Mesendoderm (in vitro differentiated cells): Measurements from ENCODE around the gene SRBD1.
A peak's percentile ranks its signal among the peaks of the same experiment; 100 is the strongest.

Experiments
- DNase-seq: peaks from one replicate; pipeline ENCODE4 v3.0.0; 2013
- H2AK5ac ChIP-seq: 2 replicates; pipeline ENCODE4 v1.6.1; 2013; ENCODE audit warnings: low read length, inconsistent platforms
- H2BK120ac ChIP-seq: 2 replicates; pipeline ENCODE4 v1.6.1; 2013; ENCODE audit warnings: low read depth, mild to moderate bottlenecking, low read length, moderate library complexity, mixed read lengths
- H2BK15ac ChIP-seq: replicated peaks from 2 replicates; pipeline ENCODE4 v1.6.1; 2013; ENCODE audit warnings: low read depth, mild to moderate bottlenecking, moderate library complexity
- H2BK5ac ChIP-seq: 2 replicates; pipeline ENCODE4 v1.6.1; 2013; ENCODE audit warnings: low read length, inconsistent platforms
- H3K18ac ChIP-seq: 2 replicates; pipeline ENCODE4 v1.6.1; 2013; ENCODE audit warnings: mild to moderate bottlenecking, low read length, mixed read lengths
- H3K23ac ChIP-seq: one replicate; pipeline ENCODE4 v1.6.1; 2013; ENCODE audit warnings: low read length
- H3K27ac ChIP-seq: 2 replicates; pipeline ENCODE4 v1.5.1; 2013; ENCODE audit warnings: low read depth, mild to moderate bottlenecking, inconsistent platforms, low read length, moderate library complexity
- H3K27me3 ChIP-seq: 2 replicates; pipeline ENCODE4 v1.6.1; 2013; ENCODE audit warnings: low read length, control low read depth, mild to moderate bottlenecking, inconsistent platforms; ENCODE audit not compliant: insufficient read depth, poor library complexity
- H3K36me3 ChIP-seq: 2 replicates; pipeline ENCODE4 v1.6.1; 2013; ENCODE audit warnings: low read length, inconsistent platforms; ENCODE audit not compliant: control insufficient read depth, insufficient read depth
- H3K4ac ChIP-seq: one replicate; pipeline ENCODE4 v1.6.1; 2013; ENCODE audit warnings: low read depth, mild to moderate bottlenecking, low read length, moderate library complexity
- H3K4me1 ChIP-seq: 2 replicates; pipeline ENCODE4 v1.6.1; 2013; ENCODE audit warnings: low read depth, low read length, inconsistent platforms; ENCODE audit not compliant: control insufficient read depth
- H3K4me2 ChIP-seq: 2 replicates; pipeline ENCODE4 v1.6.1; 2013; ENCODE audit warnings: low read length
- H3K4me3 ChIP-seq: 2 replicates; pipeline ENCODE4 v1.5.1; 2013; ENCODE audit warnings: mild to moderate bottlenecking, low read length
- H3K56ac ChIP-seq: one replicate; pipeline ENCODE4 v1.6.1; 2013; ENCODE audit warnings: low read length
- H3K79me1 ChIP-seq: 2 replicates; pipeline ENCODE4 v1.6.1; 2013; ENCODE audit warnings: low read length, inconsistent platforms
- H3K79me2 ChIP-seq: 2 replicates; pipeline ENCODE4 v1.6.1; 2013; ENCODE audit warnings: mild to moderate bottlenecking, low read length; ENCODE audit not compliant: control insufficient read depth, insufficient read depth
- H3K9ac ChIP-seq: 2 replicates; pipeline ENCODE4 v1.6.1; 2013; ENCODE audit warnings: low read length, inconsistent platforms
- H4K5ac ChIP-seq: one replicate; pipeline ENCODE4 v1.6.1; 2013; ENCODE audit warnings: low read length
- H4K8ac ChIP-seq: one replicate; pipeline ENCODE4 v1.6.1; 2013; ENCODE audit warnings: low read depth, mild to moderate bottlenecking, control low read depth, low read length, moderate library complexity
- WGBS: extraction: QIAGEN DNeasy Blood & Tissue Kit; methylation state at CpG from one replicate; pipeline ENCODE4 v1.1.7; 2013; ENCODE audit warnings: low lambda C conversion rate, missing lambda C conversion rate; ENCODE audit not compliant: insufficient coverage; ENCODE audit errors: extremely low coverage; 5-methylcytosine and 5-hydroxymethylcytosine counted together

Gene SRBD1

GRCh38 chr2:45588158-45588829 is 22.8 kb downstream of the SRBD1 start:
- no peak overlapping the region for H3K23ac ChIP-seq
- H3K4me3 ChIP-seq = no peak overlapping the region
- no peak for DNase-seq
- no peak overlapping the region for H3K18ac ChIP-seq
- no peak overlapping the region for H2BK5ac ChIP-seq
- no peak overlapping the region for H4K8ac ChIP-seq
- no peak overlapping the region for H3K4ac ChIP-seq
- no peak overlapping the region for H2AK5ac ChIP-seq
- no peak overlapping the region for H3K27ac ChIP-seq
- no peak overlapping the region for H3K56ac ChIP-seq
- no peak overlapping the region for H2BK15ac ChIP-seq
- H3K36me3 ChIP-seq = no peaks in the 10 kb centered on the region
- no peak overlapping the region for H2BK120ac ChIP-seq
- H4K5ac ChIP-seq = no peak overlapping the region
- peaks cover 9% of the 10 kb centered on the region for H3K79me1 ChIP-seq
- H3K9ac ChIP-seq = no peak overlapping the region
- no CpG with 5 or more reads among the region's 1 CpG for WGBS
- no peaks in the 10 kb centered on the region for H3K27me3 ChIP-seq
- peaks cover 2% of the 10 kb centered on the region for H3K4me1 ChIP-seq
- peaks cover 2% of the 10 kb centered on the region for H3K79me2 ChIP-seq
- no peak overlapping the region for H3K4me2 ChIP-seq

GRCh38 chr2:45586600-45586999 is 24.5 kb downstream of the SRBD1 start:
- no peak overlapping the region for H3K4me2 ChIP-seq
- no peak overlapping the region for H3K18ac ChIP-seq
- H2BK5ac ChIP-seq = no peak overlapping the region
- H2AK5ac ChIP-seq = no peak overlapping the region
- no peaks in the 10 kb centered on the region for H3K27me3 ChIP-seq
- H2BK15ac ChIP-seq = no peak overlapping the region
- H3K79me1 ChIP-seq = peaks cover 9% of the 10 kb centered on the region
- no peak overlapping the region for H4K8ac ChIP-seq
- H3K79me2 ChIP-seq = peaks cover 2% of the 10 kb centered on the region
- WGBS = no CpG with 5 or more reads among the region's 5 CpGs
- no peak overlapping the region for H3K9ac ChIP-seq
- DNase-seq = no peak
- no peak overlapping the region for H3K23ac ChIP-seq
- no peak overlapping the region for H3K4ac ChIP-seq
- no peak overlapping the region for H4K5ac ChIP-seq
- H3K36me3 ChIP-seq = no peaks in the 10 kb centered on the region
- H2BK120ac ChIP-seq = no peak overlapping the region
- H3K27ac ChIP-seq = no peak overlapping the region
- peaks cover 2% of the 10 kb centered on the region for H3K4me1 ChIP-seq
- H3K4me3 ChIP-seq = no peak overlapping the region
- no peak overlapping the region for H3K56ac ChIP-seq

GRCh38 chr2:45585267-45585861 is 25.7 kb downstream of the SRBD1 start:
- Histone ChIP-seq H3K4ac (no peak overlapping the region), H3K27me3 (no peaks in the 10 kb centered on the region), H3K4me3 (no peak overlapping the region), H3K79me2 (peaks cover 2% of the 10 kb centered on the region), H2BK15ac (no peak overlapping the region), H3K27ac (no peak overlapping the region), H2BK5ac (no peak overlapping the region), H3K23ac (no peak overlapping the region), H3K79me1 (peaks cover 7% of the 10 kb centered on the region), H3K9ac (no peak overlapping the region), H3K4me2 (no peak overlapping the region), H3K4me1 (peaks cover 2% of the 10 kb centered on the region), H3K18ac (no peak overlapping the region), H3K36me3 (no peaks in the 10 kb centered on the region), H4K8ac (no peak overlapping the region), H2BK120ac (no peak overlapping the region), H3K56ac (no peak overlapping the region), H4K5ac (no peak overlapping the region), H2AK5ac (no peak overlapping the region)
- DNase-seq = peak; percentile 33
- WGBS = no CpG with 5 or more reads among the region's 5 CpGs

- no peak overlapping the region for H3K23ac ChIP-seq
- H3K79me2 ChIP-seq = peaks cover 2% of the 10 kb centered on the region
- H3K4ac ChIP-seq = no peak overlapping the region
Observed at GRCh38 chr2:45583977-45584376, 27.1 kb downstream of the SRBD1 start.

GRCh38 chr2:45582522-45582921 is 28.5 kb downstream of the SRBD1 start:
- H2BK15ac ChIP-seq = no peak overlapping the region
- H3K18ac ChIP-seq = no peak overlapping the region
- DNase-seq = no peak
- H3K79me2 ChIP-seq = no peaks in the 10 kb centered on the region
- H4K5ac ChIP-seq = no peak overlapping the region
- H3K4me1 ChIP-seq = no peaks in the 10 kb centered on the region
- no peak overlapping the region for H3K56ac ChIP-seq
- H4K8ac ChIP-seq = no peak overlapping the region
- H3K4ac ChIP-seq = no peak overlapping the region
- H3K4me3 ChIP-seq = no peak overlapping the region
- H3K23ac ChIP-seq = no peak overlapping the region
- no peak overlapping the region for H2BK120ac ChIP-seq
- no peak overlapping the region for H2AK5ac ChIP-seq
- H3K27ac ChIP-seq = no peak overlapping the region
- peaks cover 3% of the 10 kb centered on the region for H3K79me1 ChIP-seq
- no peak overlapping the region for H3K4me2 ChIP-seq
- H3K27me3 ChIP-seq = no peaks in the 10 kb centered on the region
- H3K36me3 ChIP-seq = no peaks in the 10 kb centered on the region
- WGBS = no CpG with 5 or more reads among the region's 1 CpG
- no peak overlapping the region for H3K9ac ChIP-seq
- no peak overlapping the region for H2BK5ac ChIP-seq

More at GRCh38 chr2:45583977-45584376, 27.1 kb downstream of the SRBD1 start:
- Histone ChIP-seq H2BK15ac (no peak overlapping the region), H3K9ac (no peak overlapping the region), H2AK5ac (no peak overlapping the region), H4K8ac (no peak overlapping the region), H3K4me2 (no peak overlapping the region), H2BK120ac (no peak overlapping the region), H3K79me1 (peaks cover 2% of the 10 kb centered on the region), H3K27ac (no peak overlapping the region), H2BK5ac (no peak overlapping the region), H3K27me3 (no peaks in the 10 kb centered on the region), H4K5ac (no peak overlapping the region), H3K18ac (no peak overlapping the region), H3K4me3 (no peak overlapping the region), H3K36me3 (no peaks in the 10 kb centered on the region), H3K4me1 (peaks cover 2% of the 10 kb centered on the region), H3K56ac (no peak overlapping the region)
- DNase-seq = no peak
- no CpG with 5 or more reads among the region's 2 CpGs for WGBS
